HuH-7 (cell line): ENCODE measurements around the gene FXYD5.
"Not testable (repeated sequence)": the region's sequence is repeated elsewhere in the genome, so short reads cannot be mapped to it uniquely, and the experiment has no call there.

Experiments used
- DNase-seq: peaks from one replicate; pipeline ENCODE4 v3.0.0; 2011; ENCODE audit warnings: low spot score

Gene FXYD5

DNA sequence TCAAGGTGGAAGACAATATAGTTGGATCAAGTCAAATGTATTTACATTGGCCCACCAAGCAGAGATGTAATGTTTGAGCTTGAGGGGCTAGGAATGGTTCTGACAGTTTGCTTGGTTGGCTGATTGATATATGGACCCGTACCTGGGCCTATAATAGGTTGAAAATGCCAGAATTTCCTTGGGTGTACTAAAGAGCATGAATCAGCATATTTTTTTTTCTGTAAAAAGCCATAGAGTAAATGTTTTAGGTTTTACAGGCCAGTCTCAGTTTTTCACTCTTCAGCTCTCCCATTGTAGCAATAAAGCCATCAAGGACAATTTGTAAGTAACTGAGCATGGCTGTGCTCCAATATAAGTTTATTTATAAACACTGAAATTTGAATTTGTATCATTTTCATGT lies 26.9 kb downstream of the FXYD5 start:
- DNase-seq: no peak

DNA sequence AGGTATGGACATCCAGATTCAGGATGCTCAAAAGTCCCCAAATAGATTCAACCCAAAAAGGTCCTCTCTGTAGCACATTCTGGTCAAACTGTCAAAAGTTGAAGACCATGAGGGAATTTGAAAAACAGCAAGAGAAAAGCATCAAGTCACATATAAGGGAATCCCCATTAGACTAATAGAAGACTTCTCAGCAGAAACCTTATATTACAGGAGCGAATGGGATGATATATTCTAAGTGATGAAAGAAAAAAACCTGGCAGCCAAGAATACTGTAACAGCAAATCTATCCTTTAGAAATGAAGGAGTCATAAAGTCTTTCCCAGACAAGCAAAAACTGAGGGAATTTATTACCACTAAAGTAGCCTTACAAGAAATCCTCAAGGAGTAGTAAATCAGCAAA lies 29.7 kb downstream of the FXYD5 start:
- DNase-seq: no peak

DNA sequence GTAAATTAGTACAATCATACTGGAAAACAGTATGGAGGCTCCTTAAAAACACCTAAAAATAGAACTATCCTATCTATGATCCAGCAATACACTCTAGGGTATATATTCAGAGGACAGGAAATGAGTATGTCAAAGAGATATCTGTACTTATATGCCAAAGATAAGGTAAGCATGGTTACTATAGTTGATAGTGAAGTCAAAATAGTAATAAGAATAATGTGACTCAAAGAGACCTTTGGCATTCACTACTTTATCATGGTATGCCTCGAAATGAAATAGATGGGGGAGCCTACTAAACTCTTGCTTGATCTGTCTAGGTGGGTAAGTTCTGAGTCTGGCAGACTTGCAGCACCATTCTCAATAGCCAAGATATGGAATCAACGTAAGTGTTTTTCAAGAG lies 30.3 kb downstream of the FXYD5 start:
- DNase-seq: no peak

GRCh38 chr19:35194012-35194984 lies 39.8 kb downstream of the FXYD5 start:
- DNase-seq: no peak

DNA sequence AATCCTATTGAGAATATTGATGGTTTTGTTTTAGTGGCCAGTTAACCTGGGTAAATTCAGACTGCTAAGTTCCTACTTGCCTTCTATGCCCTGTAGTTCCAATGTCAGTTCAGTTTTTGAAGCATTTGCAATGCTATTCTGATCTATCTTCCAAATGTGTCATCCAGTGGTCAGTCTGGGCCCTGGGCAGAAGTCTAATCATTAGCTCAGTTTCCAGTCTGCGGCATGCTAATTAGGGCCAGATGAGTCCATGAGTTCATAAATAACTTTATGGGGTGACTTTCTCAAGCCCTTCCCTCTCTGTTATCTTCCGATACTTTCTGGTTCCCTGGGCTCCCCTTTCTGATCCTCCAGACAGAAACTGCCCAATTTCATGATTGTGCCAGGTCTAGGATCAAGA lies 41.3 kb downstream of the FXYD5 start:
- no peak for DNase-seq

DNA sequence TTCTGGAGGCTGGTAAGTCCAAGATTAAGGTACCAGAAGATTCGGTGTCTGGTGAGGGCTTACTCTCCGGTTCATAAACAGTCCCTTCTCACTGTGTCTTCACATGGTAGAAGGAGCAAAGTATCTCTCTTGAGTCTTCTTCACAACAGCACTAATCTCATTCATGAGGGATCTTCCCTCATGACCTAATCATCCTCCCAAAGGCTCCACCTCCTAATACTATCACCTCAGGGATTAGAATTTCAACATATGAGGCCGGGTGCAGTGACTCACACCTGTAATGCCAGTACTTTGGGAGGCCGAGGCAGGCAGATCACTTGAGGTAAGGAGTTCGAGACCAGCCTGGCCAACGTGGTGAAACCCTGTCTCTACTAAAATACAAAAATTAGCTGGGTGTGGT lies 42.3 kb downstream of the FXYD5 start:
- not testable (repeated sequence) for DNase-seq

DNA sequence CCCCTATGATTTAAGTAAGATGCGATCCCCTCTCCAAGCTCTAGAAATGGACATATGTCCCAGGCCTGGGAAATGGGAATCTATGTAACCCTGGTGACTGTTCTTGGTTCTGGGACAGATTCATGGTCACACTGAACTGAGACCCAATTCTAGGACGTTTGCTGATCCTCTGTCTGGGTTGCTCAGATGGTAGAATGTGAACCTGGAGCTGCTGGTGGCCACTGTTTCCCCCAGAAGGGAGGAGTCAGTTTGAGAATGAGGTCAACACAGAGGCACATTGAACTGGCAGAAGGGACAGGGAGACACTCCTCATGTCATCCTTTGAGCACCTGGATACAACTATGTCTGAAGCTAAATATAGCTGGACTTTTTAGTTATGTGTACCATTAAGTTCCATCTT lies 44.9 kb downstream of the FXYD5 start:
- DNase-seq: no peak

DNA sequence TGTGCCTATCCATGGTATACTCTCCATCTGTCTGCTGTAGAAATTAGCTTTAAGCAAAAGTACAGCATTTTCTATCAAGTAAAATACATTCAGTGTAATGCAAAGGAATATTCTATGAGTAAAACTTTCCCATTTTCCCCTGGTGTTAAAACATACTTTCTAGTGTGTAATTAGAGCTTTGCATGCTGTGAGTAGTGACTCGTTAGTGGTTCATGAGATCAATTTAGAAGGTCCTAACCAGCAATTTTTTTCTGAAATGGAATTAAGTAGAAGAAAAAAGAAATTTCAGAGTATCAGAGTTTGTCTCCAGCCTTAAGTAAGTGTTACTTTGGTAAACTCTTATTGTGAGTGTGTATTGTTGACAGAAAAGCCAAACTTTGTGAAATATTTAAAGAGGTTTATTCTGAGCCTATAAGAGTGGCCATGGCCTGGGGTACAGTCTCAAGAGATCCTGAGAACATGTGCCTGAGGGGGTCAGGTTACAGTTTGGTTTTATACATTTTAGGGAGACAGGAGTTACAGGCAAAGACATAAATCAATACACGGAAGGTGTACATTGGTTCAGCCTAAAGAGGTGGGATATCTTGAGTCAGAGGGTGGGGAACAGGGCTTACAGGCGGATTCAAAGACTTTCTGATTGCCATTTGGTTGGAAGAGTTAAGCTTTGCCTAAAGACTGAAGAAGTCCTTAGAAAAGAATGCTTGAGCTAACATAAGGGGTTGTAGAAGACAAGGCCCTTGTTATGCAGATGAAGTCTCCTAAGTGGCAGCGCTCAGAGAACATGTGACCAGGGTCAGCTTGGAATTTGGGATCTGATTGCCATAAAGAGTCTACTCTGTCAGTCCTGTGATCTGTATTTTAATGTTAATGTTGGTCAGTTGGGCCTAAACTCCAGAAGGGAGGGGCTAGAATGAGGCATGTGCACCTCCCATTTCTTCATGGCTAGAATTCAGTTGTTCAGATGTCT lies 48.5 kb downstream of the FXYD5 start:
- no peak for DNase-seq

- DNase-seq: no peak
These were observed 50.5 kb downstream of the FXYD5 start for GRCh38 chr19:35204799-35205732.

GRCh38 chr19:35205733-35206323 lies 51.3 kb downstream of the FXYD5 start:
- DNase-seq: no peak

GRCh38 chr19:35206379-35206778 lies 51.8 kb downstream of the FXYD5 start:
- no peak for DNase-seq

GRCh38 chr19:35206855-35207254 lies 52.3 kb downstream of the FXYD5 start:
- no peak for DNase-seq

- DNase-seq: no peak
These were observed 52.9 kb downstream of the FXYD5 start for GRCh38 chr19:35207391-35207871.

DNA sequence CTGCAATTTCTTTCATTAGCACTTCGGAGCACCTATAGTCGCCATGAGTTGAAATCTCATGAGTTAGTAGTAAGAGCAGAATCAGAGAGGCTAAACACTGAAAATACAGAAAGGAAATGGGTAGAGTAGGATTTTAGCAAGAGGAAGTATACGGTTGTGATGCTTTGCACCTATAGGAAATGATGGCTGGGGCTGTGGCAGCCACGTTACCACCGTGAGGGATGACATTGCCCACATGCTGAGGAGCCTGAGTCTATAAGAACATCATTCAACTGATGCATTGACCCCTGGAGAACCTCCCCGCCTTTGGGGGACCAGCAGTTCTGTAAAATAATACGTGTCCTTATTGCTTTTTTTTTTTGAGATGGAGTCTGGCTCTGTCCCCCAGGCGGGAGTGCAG lies 53.6 kb downstream of the FXYD5 start:
- DNase-seq: no peak

DNA sequence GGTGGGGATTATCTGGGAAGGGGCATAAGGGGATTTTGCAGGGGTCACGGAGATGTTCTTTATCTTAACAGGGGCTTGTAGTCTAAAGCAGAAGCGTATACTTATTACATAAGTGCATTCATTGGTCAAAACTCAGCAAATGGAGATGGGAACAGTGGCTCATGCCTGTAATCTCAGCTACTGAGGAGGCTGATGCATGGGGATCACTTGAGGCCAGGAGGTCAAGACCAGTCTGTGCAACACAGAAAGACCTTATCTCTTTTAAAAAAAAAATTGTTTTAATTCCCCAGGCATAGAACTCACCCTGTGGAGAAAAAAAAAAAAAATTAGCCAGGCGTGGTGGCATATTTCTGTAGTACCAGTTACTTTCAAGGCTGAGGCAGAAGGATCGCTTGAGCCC lies 55.1 kb downstream of the FXYD5 start:
- no peak for DNase-seq

- DNase-seq: no peak
These were observed 57.2 kb downstream of the FXYD5 start for GRCh38 chr19:35211545-35212230.

- no peak for DNase-seq
These were observed 57.7 kb downstream of the FXYD5 start for GRCh38 chr19:35212241-35212640.

- DNase-seq: no peak
These were observed 59.4 kb downstream of the FXYD5 start for GRCh38 chr19:35213663-35214632.

GRCh38 chr19:35214766-35215422 lies 60.4 kb downstream of the FXYD5 start:
- no peak for DNase-seq
